Measurements from ENCODE around the gene VPS4A.
A peak's percentile ranks its signal among the peaks of the same experiment; 100 is the strongest.
"Not testable (repeated sequence)": the region's sequence is repeated elsewhere in the genome, so short reads cannot be mapped to it uniquely, and the experiment has no call there.

The VPS4A gene

DNA sequence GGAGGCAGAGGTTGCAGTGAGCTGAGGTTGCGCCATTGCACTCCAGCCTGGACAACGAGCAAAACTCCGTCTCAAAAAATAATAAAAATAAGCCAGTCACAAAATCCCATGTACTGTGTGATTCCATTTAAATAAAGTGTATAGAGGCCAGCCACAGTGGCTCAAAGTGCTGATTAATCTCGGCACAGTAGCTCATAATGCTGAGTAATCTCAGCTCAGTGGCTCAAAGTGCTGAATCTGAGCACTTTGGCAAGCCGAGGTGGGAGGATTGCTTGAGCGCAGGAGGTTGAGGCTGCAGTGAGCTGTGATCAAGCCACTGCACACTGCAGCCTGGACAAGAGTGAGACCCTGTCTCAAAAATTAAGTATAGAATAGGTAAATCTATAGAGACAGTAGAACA lies 35.5 kb downstream of the VPS4A start:
- DNase-seq = peak in 1 of 42 donors; percentile 8
- intact Hi-C loops (cut with DNase I) = no loop called here

DNA sequence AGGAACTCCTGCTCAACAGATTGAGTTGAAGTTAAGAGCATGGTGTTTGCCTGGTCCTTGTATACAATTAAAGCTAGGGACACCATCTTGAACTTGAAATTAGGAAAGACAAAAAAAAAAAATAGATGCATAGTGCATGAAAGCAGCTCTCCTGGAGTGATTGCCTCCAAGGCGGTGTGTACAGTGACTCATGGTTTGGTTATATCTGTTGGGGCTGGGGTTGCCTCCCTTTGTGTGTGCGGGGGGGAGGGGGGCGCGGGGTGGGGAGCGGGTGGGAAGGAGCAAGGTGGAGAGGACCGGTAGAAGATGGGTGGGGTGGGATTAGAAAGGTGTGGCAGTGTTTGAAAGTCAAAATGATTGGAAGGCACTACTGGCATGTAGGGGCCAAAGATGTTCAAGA lies 37.1 kb downstream of the VPS4A start:
- intact Hi-C loops (cut with DNase I) = no loop called here
- no peak for DNase-seq

DNA sequence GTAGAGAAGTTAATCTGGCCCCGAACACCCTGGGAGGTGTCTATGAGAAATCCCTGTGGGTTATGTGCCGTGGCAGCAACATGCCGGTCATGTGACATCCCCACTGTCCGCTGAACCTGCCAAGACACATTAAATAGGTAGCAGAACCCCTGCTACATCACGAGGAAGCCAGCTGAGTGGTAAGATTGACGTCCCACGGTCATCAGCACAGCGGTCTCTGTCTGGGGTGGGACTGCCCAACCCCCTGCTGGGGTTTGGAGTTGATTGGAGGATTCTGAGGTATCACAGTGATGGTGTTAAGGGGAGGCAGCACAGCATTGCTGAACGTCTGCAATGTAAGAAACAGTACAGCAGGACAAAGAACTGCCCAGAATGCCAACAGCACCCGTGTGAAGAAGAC lies 38.4 kb downstream of the VPS4A start:
- intact Hi-C loops (cut with DNase I) = no loop called here
- no peak for DNase-seq

DNA sequence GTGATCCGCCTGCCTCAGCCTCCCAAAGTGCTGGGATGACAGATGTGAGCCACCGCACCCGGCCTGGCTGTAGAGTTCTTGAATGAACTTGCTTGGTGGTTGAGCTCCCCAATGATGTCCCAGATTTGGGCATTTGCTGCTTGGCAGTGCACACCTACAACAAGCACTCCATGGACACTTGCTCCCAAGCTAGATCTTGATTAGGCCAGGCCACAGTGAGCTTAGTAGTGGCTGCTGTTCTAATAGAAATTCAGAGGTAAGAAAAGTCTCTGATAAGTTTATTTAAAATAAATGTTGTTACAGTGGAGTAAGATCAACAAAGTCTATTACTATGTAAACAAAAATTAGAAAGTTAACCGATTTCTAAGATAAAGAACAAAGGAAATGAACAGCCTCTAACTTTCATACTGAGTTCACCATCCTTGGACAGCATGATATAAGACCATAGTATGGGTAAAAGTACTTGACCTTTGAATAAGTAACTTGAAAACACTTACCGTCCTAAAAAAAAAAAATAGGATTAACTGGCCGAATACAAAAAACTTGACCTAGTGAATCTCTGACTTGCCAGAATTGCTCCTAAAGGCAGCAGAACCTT lies 39.5 kb downstream of the VPS4A start:
- DNase-seq = no peak
- intact Hi-C loops (cut with DNase I) = no loop called here

DNA sequence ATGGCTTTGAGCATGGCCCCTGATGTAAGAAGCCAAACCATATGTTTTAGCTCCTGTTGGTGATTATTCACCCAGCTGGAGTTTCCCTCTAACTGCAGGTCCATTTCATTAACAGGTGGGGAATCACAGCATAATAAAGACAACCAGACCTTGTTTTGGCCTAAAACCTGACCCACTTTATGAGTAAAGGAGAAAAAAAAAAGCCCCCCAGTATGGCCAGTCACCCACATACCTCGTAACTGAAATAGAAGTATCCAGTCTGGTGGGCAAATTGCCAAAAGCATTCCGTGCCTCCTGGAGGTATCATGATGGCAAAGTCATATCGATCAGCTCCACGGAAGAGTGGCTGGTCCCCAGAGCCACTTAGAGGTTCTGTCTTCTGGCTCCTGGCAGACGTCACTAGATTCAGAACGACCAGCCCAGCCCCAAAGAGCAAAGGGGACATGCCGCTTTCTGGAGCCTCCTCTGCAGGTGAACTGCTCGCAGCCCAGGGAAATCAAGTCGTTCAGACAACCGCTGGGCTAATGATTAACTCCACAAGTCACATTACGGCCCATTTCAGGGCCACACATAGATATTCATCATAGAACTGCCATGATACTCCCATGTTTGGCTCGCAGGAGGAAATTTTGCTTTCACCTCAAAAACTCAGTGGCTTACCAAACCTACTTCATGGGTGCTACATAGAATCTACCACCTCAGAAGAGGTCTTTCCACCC lies 40.3 kb downstream of the VPS4A start, which contains the start of gene TMED6:
TMED6 (minus strand) TSS at position 478 of the 719 bp plus-strand sequence; CDS start at position 445, 33 bp downstream.
- intact Hi-C loops (cut with DNase I) = no loop called here
- no peak for DNase-seq

DNA sequence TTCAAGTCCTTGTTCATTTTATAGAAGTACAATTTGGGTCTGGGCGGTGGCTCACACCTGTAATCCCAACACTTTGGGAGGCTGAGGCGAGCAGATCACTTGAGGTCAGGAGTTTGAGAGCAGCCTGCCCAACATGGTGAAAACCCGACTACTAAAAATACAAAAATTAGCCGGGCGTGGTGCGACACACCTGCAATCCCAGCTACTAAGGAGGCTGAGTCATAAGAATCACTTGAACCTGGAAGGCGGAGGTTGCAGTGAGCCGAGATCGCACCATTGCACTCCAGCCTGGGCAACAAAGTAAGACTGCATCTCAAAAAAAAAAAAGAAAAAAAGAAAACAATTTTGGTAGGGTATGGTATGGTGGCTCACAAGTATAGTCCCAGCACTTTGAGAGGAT lies 48.9 kb downstream of the VPS4A start:
- peak in 20 of 42 donors; percentile 8 to 69 (median 25) for DNase-seq
- intact Hi-C loops (cut with DNase I) = not testable (repeated sequence)

DNA sequence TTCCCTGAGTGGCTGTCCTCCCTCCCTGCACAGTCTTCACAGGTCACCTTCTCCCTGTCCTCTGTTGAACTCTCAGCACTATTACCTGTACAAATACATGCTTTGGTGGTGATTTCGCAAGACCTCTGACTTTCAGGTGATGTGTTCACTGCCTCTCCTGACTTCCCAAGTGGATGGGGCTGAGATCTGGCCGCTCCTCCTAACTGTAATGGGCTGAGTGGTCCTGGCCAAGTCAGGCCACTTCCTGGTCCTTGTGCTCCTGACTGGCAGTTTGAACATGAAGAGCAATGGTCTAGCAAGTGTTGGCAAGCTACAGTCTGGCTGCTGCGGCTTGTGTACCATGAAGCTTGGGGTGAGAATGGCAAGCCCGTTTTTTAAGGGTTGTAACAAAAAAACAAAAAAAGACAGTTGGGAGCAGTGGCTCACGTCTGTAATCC lies 52.1 kb downstream of the VPS4A start:
- DNase-seq = no peak
- intact Hi-C loops (cut with DNase I) = no loop called here

DNA sequence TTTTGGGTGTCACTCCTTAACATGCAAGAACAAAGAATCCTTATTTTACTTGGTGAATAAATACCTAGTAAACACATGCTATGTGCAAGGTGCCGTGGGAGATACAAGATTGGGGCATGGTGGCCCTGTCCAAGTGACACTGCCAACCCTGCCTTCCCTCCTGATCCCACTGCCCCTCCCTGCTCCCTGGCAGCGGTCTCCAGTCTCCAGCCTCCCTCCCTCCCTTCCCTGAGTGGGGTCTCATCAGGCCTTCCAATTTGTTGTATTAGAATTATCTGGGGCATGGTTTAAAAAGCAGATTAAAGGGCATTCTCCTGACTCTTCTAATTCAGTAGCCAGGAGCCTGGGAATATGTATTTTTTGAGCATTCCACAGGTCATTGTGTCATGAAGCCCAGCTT lies 52.9 kb downstream of the VPS4A start:
- no peak for DNase-seq
- intact Hi-C loops (cut with DNase I) = no loop called here

DNA sequence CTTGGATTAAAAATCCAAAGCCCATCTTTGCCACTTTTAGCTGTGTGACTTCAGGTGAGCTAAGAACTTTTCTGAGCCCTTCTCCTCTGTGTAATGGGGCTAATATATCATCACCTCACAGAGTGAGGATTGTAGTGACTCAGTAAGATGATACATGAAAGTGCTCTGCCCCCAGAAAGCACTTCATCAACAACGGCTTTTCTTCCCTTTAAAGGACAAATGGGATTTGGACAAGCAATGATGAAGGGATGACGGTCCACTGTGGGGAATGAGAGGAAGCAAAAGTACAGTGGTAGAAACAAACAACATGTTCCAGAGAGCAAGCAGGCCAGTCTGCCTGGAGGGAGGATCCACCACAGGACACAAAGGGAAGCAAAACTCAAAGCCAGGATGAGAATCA lies 54.8 kb downstream of the VPS4A start:
- intact Hi-C loops (cut with DNase I) = no loop called here
- no peak for DNase-seq

DNA sequence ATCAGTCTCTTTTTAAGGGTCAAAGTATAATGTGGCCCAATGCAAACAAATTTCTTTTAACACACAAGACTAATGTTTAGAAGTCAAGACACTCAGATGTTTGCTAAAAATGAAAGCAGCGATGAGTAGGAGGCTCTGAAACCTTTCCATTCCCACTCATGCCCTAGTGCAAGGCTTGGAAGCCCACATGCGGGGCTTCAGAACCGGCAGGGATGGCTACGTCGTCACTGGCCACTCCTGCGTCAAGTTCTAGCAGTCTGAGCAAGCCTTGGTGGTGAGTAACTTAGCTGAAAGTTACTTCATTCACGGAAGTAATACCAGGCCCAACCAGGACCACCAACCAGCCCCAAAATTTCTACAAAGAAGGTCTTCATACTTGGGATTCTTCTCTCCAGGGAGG lies 55.3 kb downstream of the VPS4A start:
- no peak for DNase-seq
- intact Hi-C loops (cut with DNase I) = no loop called here

DNA sequence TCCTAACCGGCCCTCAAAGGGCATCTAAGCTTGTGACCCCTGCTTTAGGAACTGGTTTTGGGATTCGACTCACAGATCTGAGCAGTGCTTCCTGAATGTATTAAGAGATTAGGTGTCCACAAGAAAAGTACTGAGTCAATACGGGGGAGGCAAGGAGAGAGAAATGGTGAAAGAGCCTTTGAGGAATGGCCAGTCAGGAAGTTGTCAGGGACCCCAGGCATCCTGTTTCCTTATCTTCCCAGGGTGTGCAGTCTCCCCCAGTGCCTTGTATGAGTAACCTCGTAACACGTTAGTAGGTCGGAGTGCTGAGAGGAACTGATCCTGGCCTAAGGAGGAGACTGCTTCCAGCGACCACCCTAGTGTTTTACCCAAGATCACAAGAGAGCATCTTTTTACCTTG lies 56.8 kb downstream of the VPS4A start:
- intact Hi-C loops (cut with DNase I) = no loop called here

DNA sequence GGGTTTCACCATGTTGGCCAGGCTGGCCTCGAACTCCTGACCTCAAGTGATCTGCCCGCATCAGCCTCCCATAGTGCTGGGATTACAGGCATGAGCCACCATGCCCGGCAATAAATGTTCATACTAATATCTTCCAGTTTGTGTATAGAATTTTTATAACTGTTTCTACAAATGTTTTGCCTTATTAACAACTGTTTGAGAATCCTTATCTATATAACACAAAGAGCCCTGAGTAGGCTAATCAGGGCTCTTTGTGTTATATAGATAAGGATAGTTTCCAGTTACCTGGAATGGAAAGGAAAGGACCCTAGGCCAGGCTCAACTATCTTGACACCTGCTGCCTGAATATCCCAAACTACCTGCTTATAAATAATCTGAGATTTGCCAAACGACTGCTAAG lies 57.7 kb downstream of the VPS4A start:
- intact Hi-C loops (cut with DNase I) = no loop called here
- DNase-seq = no peak

More for the DNA sequence above, 56.8 kb downstream of the VPS4A start:
- DNase-seq = no peak

DNA sequence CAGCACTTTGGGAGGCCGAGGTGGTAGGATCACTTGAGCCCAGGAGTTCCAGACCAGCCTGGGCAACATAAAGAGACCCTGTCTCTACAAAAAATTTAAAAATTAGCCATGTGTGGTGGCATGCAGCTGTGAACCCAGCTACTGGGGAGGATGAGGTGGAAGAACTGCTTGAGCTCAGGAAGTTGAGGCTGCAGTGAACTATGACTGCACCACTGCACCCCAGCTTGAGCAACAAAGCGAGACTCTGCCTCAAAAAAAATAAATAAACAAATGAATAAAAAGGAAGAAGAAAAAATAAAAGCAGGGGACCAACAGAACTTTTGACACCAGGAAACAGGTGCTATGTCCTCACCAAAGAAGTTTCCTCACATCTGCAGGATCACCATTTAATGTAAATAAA lies 60.4 kb downstream of the VPS4A start:
- no peak for DNase-seq
- intact Hi-C loops (cut with DNase I) = no loop called here

DNA sequence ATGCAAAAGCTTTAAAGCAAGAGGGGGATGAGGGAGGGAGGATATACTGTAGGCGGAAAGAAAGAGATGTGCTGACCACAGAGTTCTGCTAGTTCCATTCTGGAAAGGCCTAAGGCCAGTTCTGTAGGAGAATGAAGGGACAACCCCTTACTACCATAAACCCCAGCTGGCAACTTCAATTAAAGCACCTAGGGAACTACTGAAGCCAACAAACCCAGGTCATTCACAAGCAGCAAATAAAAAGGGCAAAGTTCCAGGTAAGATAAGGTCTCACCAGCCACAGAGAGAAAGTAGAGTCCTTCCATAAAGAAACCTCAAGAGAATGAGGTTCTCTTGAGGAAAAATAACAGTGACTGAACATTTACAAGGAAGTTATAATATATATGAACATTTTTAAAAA lies 61.9 kb downstream of the VPS4A start:
- no peak for DNase-seq
- intact Hi-C loops (cut with DNase I) = no loop called here

All from head of caudate nucleus (tissue), 42 donors.